Loucy (cell line): ENCODE data around the gene LHPP.

Experiments used
- H2AFZ ChIP-seq: fragments of 200-600 bp; sonication (generic); 2 replicates; pipeline ENCODE4 v1.6.0; 2016; ENCODE audit warnings: antibody characterized with exemption, mild to moderate bottlenecking, low read length, moderate library complexity
- H3F3A ChIP-seq: fragments of 200-600 bp; 2 replicates; pipeline ENCODE4 v1.6.0; 2016; ENCODE audit warnings: antibody characterized with exemption, low read depth, mild to moderate bottlenecking
- H3K27me3 ChIP-seq: fragments of 200-600 bp; sonication (generic); 2 replicates; pipeline ENCODE4 v1.6.1; 2014; ENCODE audit warnings: low read length, mild to moderate bottlenecking; ENCODE audit not compliant: insufficient read depth, poor library complexity, severe bottlenecking
- H3K36me3 ChIP-seq: fragments of 200-600 bp; sonication (generic); 2 replicates; pipeline ENCODE4 v1.6.1; 2016; ENCODE audit warnings: low read length; ENCODE audit not compliant: insufficient read depth
- H3K4me1 ChIP-seq: fragments of 200-600 bp; sonication (generic); 2 replicates; pipeline ENCODE4 v1.5.1; 2014; ENCODE audit warnings: low read length, mild to moderate bottlenecking; ENCODE audit not compliant: insufficient read depth, poor library complexity, severe bottlenecking
- H3K4me2 ChIP-seq: fragments of 200-600 bp; sonication (generic); 2 replicates; pipeline ENCODE4 v1.6.0; 2014; ENCODE audit warnings: antibody characterized with exemption, low read length, low read depth, mild to moderate bottlenecking; ENCODE audit not compliant: poor library complexity, severe bottlenecking
- H3K4me3 ChIP-seq: fragments of 200-600 bp; sonication (generic); 2 replicates; pipeline ENCODE4 v1.5.1; 2014; ENCODE audit warnings: low read length, mild to moderate bottlenecking, mixed read lengths; ENCODE audit not compliant: poor library complexity, severe bottlenecking
- H3K79me2 ChIP-seq: fragments of 200-600 bp; sonication (generic); 2 replicates; pipeline ENCODE4 v1.6.1; 2014; ENCODE audit warnings: low read length; ENCODE audit not compliant: insufficient read depth
- H3K9ac ChIP-seq: fragments of 200-600 bp; sonication (generic); 2 replicates; pipeline ENCODE4 v1.6.0; 2014; ENCODE audit warnings: mild to moderate bottlenecking, low read depth, low read length, moderate library complexity; ENCODE audit not compliant: poor library complexity, severe bottlenecking
- H3K9me2 ChIP-seq: fragments of 200-600 bp; sonication (generic); replicated peaks from 2 replicates; pipeline ENCODE4 v1.6.1; 2016; ENCODE audit warnings: low read depth, low read length, mixed read lengths
- H3K9me3 ChIP-seq: fragments of 200-600 bp; sonication (generic); 2 replicates; pipeline ENCODE4 v1.6.1; 2014; ENCODE audit warnings: mild to moderate bottlenecking, antibody characterized with exemption, low read length, low read depth; ENCODE audit not compliant: insufficient read depth
- H4K20me1 ChIP-seq: fragments of 200-600 bp; sonication (generic); 2 replicates; pipeline ENCODE4 v1.6.0; 2014; ENCODE audit warnings: antibody characterized with exemption, low read length, mild to moderate bottlenecking; ENCODE audit not compliant: insufficient read depth, poor library complexity, severe bottlenecking
- CTCF ChIP-seq: fragments of 200-600 bp; sonication (generic); conservative IDR thresholded peaks from 2 replicates; pipeline ENCODE4 v1.5.1; 2014; ENCODE audit warnings: mild to moderate bottlenecking, antibody characterized with exemption, low read length
- EZH2phosphoT487 ChIP-seq: fragments of 200-600 bp; IDR thresholded peaks from 2 replicates; pipeline ENCODE4 v1.6.1; 2018; ENCODE audit warnings: antibody characterized with exemption, mild to moderate bottlenecking, moderate library complexity, borderline replicate concordance

Gene LHPP

DNA sequence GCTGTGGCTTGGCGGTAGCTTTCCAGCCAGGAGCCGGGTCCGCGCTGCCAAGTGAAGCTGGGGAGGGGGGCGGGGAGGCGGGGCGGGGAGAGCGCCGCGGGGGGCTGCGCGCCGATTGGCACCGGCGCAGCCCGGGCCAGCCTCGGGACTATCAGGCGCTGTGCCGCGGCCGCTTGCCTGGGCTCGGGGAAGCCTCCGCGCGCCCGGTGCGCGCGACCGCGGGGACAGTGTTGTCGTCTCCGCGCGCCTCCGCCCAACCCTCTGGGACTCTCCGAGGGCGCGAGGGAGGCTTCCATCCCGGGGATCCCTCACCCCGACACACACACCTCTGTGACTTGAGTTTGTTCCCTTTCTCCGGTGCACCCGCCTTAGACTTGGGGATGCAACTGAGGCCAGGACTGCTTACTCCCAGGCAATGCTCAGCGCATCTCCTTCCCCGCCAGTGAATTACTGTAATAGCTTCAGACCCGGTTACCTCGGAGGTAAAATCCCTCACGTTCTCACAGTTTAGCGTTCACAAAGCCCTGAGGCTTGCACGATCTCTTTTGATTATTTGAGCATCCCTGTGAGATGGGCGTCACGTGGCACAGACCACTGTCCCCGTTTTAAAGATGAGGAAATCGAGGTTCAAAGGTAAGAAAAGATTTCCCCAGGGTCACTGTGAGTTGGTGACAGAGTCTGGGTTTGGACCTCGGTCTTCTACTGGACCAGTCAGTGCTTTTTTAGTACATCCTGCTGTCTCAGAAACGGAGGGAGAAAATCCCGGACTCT lies 11.4 kb upstream of the LHPP start, which contains the start of gene NKX1-2:
NKX1-2 (minus strand) TSS at position 24 of the 771 bp plus-strand sequence. CDS start 92 bp downstream, outside the sequence.
- H3K36me3 ChIP-seq = no peaks in the 10 kb centered on the region
- no peak within 1 kb of the TSS for H3K4me2 ChIP-seq
- no peaks in the 10 kb centered on the region for H3K9me2 ChIP-seq
- H4K20me1 ChIP-seq = no peaks in the 10 kb centered on the region
- no peaks in the 10 kb centered on the region for H3K9me3 ChIP-seq
- H3F3A ChIP-seq = no peaks in the 10 kb centered on the region
- no peak within 1 kb of the TSS for H3K4me3 ChIP-seq
- no peaks in the 10 kb centered on the region for H3K4me1 ChIP-seq
- no peaks in the 10 kb centered on the region for H3K79me2 ChIP-seq
- H2AFZ ChIP-seq = no peak within 1 kb of the TSS
- TF ChIP-seq EZH2phosphoT487 (no peak), CTCF (no peak)
- H3K9ac ChIP-seq = no peak within 1 kb of the TSS
- H3K27me3 ChIP-seq = no peaks in the 10 kb centered on the region

DNA sequence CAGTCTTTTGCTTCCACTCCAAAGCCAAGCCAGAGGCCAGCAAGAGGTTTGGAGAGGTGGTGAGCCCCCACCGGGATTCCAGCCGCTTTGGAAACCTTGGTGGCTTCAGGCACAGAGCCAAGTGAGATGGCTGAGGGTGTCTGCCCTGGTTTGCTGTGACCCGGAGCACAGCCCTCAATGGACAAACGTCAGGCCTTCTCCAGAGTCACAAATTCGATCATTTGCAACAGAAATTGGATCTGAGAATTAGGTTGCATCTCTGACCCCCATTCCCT lies 10.9 kb upstream of the LHPP start:
- no peaks in the 10 kb centered on the region for H3K9me3 ChIP-seq
- H3K4me3 ChIP-seq = no peak overlapping the region
- H3K27me3 ChIP-seq = no peaks in the 10 kb centered on the region
- no peak overlapping the region for H2AFZ ChIP-seq
- H3K79me2 ChIP-seq = no peaks in the 10 kb centered on the region
- no peaks in the 10 kb centered on the region for H3K9me2 ChIP-seq
- H3K4me2 ChIP-seq = no peak overlapping the region
- H4K20me1 ChIP-seq = no peaks in the 10 kb centered on the region
- H3K9ac ChIP-seq = no peak overlapping the region
- no peaks in the 10 kb centered on the region for H3K36me3 ChIP-seq
- no peaks in the 10 kb centered on the region for H3K4me1 ChIP-seq
- TF ChIP-seq EZH2phosphoT487 (no peak), CTCF (no peak)
- H3F3A ChIP-seq = no peaks in the 10 kb centered on the region

- H3K9me3 ChIP-seq = no peaks in the 10 kb centered on the region
- H4K20me1 ChIP-seq = no peaks in the 10 kb centered on the region
- H3K9me2 ChIP-seq = no peaks in the 10 kb centered on the region
- no peak overlapping the region for H3K9ac ChIP-seq
- H3K4me3 ChIP-seq = no peak overlapping the region
- no peaks in the 10 kb centered on the region for H3K27me3 ChIP-seq
- H3K4me2 ChIP-seq = no peak overlapping the region
- H2AFZ ChIP-seq = no peak overlapping the region
- no peaks in the 10 kb centered on the region for H3K79me2 ChIP-seq
- TF ChIP-seq EZH2phosphoT487 = no peak
- TF ChIP-seq CTCF = no peak
- no peaks in the 10 kb centered on the region for H3K36me3 ChIP-seq
- no peaks in the 10 kb centered on the region for H3F3A ChIP-seq
- H3K4me1 ChIP-seq = no peaks in the 10 kb centered on the region
Observed at GRCh38 chr10:124451276-124451675, 10.3 kb upstream of the LHPP start.
